Measurements from ENCODE around the gene RILPL1.

DNA sequence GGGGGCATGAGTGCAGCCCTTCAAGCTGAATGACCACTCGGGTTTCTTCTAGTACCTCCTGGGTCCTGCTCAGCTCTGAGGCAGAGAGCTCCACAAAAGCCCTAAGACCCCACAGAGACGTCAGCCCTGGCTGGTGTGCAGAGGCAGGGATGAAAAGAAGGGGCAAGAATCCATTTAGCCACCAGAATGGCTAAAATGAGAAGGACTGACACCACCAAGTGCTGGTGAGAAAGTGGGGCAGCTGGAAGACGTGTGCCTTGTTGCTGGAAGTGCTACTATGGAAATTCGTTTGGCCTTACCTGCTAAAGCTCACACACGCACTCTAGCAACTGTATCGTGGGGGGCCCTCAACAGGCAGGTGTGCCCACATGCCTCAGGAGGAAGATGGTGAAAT, 26.7 kb downstream of the RILPL1 start:
- TF ChIP-seq, protein P1, sequence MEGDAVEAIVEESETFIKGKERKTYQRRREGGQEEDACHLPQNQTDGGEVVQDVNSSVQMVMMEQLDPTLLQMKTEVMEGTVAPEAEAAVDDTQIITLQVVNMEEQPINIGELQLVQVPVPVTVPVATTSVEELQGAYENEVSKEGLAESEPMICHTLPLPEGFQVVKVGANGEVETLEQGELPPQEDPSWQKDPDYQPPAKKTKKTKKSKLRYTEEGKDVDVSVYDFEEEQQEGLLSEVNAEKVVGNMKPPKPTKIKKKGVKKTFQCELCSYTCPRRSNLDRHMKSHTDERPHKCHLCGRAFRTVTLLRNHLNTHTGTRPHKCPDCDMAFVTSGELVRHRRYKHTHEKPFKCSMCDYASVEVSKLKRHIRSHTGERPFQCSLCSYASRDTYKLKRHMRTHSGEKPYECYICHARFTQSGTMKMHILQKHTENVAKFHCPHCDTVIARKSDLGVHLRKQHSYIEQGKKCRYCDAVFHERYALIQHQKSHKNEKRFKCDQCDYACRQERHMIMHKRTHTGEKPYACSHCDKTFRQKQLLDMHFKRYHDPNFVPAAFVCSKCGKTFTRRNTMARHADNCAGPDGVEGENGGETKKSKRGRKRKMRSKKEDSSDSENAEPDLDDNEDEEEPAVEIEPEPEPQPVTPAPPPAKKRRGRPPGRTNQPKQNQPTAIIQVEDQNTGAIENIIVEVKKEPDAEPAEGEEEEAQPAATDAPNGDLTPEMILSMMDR (IDR thresholded peaks at IDR 0.05): no peak
- no peak for TF ChIP-seq POLR2A (IDR thresholded peaks at IDR 0.05)
